PFSK-1 (cell line): ENCODE measurements around the gene CIPC.

Source experiments
- FOXP2 ChIP-seq: optimal IDR thresholded peaks from 2 replicates; pipeline ENCODE3; 2011; ENCODE audit warnings: borderline replicate concordance, control low read depth, inconsistent platforms; ENCODE audit not compliant: insufficient read depth; ENCODE audit errors: extremely low read length, extremely low read depth
- POLR2AphosphoS5 ChIP-seq: IDR thresholded peaks from 2 replicates; pipeline ENCODE4 v1.6.1; 2012; ENCODE audit warnings: low read depth, mild to moderate bottlenecking, control low read depth, low read length, moderate library complexity
- REST ChIP-seq, 2 experiments: IDR thresholded peaks; 2 replicates each; pipeline versions ENCODE4 v1.6.1 to v1.8.0; 2011 to 2012; ENCODE audit warnings: low read depth in 2 of 2, low read length in 2 of 2, control low read depth in 1 of 2, inconsistent platforms in 1 of 2, mild to moderate bottlenecking in 1 of 2, moderate library complexity in 1 of 2; ENCODE audit not compliant: insufficient read depth in 1 of 2
- SIN3A ChIP-seq: IDR thresholded peaks from 2 replicates; pipeline ENCODE4 v1.6.1; 2012; ENCODE audit warnings: mild to moderate bottlenecking, low read length, moderate library complexity, borderline replicate concordance; ENCODE audit not compliant: insufficient read depth
- TAF1 ChIP-seq: IDR thresholded peaks from 2 replicates; pipeline ENCODE4 v1.6.1; 2012; ENCODE audit warnings: low read length, control low read depth, borderline replicate concordance; ENCODE audit not compliant: insufficient read depth

The CIPC gene

GRCh38 chr14:77061630-77062257, 36.3 kb upstream of the CIPC start:
- TF ChIP-seq POLR2AphosphoS5 = no peak
- TF ChIP-seq SIN3A = no peak

- no peak for TF ChIP-seq TAF1
- TF ChIP-seq REST (IDR thresholded peaks at IDR 0.05; ENCODE audit: insufficient read depth in 1 of 2, low read depth in 2 of 2, low read length in 2 of 2) = no peak
- TF ChIP-seq POLR2AphosphoS5 = no peak
- TF ChIP-seq FOXP2 = no peak
- TF ChIP-seq SIN3A = no peak
Measured at GRCh38 chr14:77062261-77062660, 35.8 kb upstream of the CIPC start.

- no peak for TF ChIP-seq FOXP2
- no peak for TF ChIP-seq TAF1
- TF ChIP-seq POLR2AphosphoS5 = no peak
- TF ChIP-seq SIN3A = no peak
- TF ChIP-seq REST (IDR thresholded peaks at IDR 0.05; ENCODE audit: insufficient read depth in 1 of 2, low read depth in 2 of 2, low read length in 2 of 2) = no peak
Measured at GRCh38 chr14:77063571-77064171, 34.4 kb upstream of the CIPC start.

- TF ChIP-seq POLR2AphosphoS5 = no peak
- no peak for TF ChIP-seq FOXP2
- no peak for TF ChIP-seq SIN3A
- TF ChIP-seq REST (IDR thresholded peaks at IDR 0.05; ENCODE audit: insufficient read depth in 1 of 2, low read depth in 2 of 2, low read length in 2 of 2) = no peak
- no peak for TF ChIP-seq TAF1
Measured at GRCh38 chr14:77064521-77065178, 33.4 kb upstream of the CIPC start.

GRCh38 chr14:77065851-77066577, 32.0 kb upstream of the CIPC start:
- TF ChIP-seq REST (IDR thresholded peaks at IDR 0.05; ENCODE audit: insufficient read depth in 1 of 2, low read depth in 2 of 2, low read length in 2 of 2) (no peak), FOXP2 (no peak), POLR2AphosphoS5 (no peak), SIN3A (no peak), TAF1 (no peak)
